HG02870 (cell line): ENCODE results near the gene LAIR1.
"Not testable (repeated sequence)": the region's sequence is repeated elsewhere in the genome, so short reads cannot be mapped to it uniquely, and the experiment has no call there.

Experiments used
- ATAC-seq: cut with Tn5 transposase; IDR thresholded peaks from one replicate; pipeline ENCODE4 v1.9.1; 2021; ENCODE audit warnings: mild to moderate bottlenecking, moderate library complexity; ENCODE audit not compliant: unreplicated experiment

Gene LAIR1

DNA sequence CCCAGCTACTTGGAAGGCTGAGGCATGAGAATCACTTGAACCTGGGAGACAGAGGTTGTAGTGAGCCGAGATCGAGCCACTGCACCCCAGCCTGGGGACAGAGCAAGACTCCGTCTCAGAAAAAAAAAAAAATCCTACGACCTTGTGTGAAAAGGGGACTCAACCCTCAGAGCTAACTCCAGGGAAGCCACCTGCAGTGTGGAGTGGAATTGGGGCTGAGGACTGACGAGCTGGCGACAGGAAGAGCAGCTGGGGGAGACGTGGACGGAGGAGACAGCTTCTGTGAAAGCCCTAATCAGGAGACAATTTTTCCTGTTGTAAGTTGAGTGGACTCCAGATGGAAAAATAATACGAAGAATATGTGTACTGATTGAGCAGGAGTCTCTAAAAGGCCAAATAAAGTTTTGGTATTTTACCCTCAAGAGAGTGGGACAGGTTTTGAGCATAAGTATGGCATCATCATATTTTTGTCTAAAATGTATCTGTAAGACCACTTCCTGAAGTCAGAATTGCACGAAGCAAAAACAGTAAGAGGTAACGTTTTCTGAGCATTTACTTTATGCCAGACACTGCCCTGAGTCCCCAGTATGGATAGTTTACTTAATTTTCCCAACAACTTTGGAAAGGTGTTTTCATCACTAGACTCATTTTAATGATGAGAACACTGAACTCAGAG, 12.0 kb upstream of the LAIR1 start:
- no peak for ATAC-seq

DNA sequence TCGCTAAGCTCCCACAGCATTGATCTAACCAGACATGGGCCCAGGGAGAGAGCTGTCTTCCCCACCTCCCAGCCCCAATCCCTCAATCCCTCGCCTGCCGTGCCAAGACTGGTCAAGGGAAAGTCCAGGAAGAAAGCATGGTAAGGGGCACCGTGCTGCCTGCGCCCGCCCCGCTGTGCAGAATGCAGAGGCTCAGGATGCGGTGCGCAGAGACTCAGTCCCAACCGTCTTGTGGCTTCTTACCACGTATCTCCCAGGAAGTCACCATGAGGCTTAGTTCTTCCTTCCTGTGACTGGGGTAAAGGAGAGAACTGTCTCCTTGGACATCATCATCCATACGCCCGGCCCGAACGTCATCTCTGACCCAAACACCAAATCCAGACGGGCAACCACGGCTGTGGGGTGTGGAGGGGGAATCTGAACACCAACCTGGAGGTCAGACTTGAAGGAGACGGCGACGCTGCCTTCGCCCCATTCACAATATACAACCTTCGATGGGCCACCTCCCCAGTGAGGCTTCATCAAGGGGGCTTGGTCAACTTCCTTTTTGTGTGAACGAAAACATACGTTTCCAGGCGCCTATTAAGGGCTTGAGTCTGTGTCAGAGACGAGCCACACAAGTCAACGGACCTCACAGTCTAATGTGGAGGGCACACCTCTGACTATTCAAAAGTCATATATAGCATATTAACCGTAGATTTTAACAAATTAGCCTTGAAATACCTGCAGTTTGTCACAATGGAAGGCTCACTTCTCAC, 10.6 kb upstream of the LAIR1 start:
- not testable (repeated sequence) for ATAC-seq

DNA sequence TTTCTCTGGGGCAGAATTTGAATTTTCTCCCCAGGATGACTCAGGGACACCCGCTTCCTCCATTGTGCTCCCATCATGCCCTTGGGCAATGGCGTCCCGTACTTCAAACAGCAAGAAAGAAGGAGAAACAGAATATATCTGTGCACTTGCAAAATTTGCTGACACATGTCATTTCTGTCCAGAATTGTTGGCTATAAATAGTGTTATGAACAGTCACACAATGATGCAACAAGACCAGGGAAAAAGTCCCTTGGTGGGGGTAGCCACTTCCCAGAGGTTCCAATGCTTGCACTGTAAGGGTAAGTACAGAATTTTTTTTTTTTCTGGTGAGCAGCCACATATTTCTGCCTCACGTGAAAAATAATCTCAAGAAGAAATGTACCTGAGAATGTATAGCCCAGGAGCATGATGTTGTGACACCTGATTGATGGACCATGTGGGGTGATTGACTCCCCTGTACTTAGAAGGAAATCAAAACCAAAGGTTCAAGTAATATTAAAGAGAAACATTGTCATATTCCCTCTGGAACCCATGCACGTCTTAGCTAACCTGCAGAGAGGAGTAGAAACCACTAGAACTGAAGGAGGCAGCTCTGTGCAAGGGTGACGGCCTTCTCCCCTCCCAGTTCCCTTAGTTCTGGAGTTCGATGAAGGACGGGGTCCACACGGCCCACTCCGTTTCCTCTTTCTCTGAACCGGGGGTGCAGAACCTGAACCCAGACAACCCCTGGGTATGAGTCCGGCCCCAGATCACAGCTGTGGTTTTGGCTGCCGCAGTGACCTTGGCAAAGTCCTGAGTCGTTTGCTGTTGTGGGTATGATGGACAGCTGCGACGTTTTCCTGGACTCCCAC, 9.3 kb upstream of the LAIR1 start:
- ATAC-seq, result no peak

DNA sequence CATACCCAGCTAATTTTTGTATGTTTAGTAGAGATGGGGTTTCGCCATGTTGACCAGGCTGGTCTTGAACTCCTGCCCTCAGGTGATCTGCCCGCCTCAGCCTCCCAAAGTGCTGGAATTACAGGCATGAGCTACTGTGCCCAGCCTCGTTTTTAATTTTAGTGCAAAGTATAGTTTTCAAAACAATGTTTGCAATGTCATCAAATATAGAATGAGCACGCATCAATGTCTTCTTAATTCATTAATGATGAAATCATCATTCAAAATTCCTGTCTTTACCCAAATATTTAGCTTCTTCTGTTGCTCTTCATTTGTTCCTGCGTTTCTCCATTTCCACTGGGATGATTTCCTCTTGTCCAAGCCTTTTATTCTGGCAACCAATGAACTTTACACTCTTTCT, 6.7 kb upstream of the LAIR1 start:
- not testable (repeated sequence) for ATAC-seq

DNA sequence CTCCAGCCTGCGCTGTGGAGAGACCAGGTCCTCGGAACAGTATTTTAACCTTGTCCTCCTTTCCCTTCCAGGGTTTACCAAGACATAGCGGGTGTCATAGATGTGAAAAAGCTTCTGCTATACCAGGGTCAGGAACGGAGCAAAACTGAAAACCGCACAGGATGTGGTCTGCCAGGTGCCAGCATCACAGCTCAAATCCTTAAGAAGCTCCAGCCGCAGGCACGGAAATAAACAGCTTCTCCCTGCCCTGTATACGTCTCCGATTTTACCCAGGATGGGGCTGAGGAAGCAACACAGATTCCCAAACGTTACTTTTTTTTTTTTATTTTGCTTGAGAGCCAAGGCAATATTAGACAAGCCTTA, 5.7 kb upstream of the LAIR1 start:
- not testable (repeated sequence) for ATAC-seq

DNA sequence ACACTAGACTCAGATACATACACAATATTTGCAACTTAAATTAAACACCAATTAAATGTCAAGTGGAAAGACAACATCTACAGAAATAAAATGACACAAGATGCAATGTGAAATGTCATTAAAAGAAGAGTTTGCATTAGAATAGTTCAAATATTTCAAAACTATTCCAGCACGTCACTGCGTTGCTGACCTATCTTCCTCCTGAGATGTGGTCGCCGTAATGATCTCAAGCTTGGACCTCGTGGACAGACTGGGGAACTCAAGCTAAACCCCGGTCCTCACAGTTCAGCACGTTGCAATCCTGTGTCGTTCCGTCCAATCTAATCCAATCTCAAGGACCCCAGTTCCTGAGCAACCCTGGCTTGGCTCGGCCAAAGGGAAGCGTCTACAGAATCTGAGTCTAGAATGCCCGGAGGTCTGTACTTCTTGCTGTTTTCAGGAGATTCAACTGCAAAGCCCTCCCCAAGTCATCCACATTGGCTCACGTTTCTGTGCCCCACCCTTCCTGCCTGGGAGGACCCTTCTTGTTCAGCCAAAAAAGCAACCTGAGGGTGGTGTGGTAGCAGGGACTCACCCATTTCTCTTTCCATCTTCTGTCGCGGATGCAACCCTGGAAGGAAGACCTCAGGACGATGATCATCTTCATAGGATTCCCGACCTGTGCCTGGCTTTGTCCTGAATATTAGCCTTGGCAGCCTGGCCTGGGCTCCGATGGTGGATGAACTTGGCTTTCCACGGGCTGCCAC, 5.1 kb upstream of the LAIR1 start:
- not testable (repeated sequence) for ATAC-seq

DNA sequence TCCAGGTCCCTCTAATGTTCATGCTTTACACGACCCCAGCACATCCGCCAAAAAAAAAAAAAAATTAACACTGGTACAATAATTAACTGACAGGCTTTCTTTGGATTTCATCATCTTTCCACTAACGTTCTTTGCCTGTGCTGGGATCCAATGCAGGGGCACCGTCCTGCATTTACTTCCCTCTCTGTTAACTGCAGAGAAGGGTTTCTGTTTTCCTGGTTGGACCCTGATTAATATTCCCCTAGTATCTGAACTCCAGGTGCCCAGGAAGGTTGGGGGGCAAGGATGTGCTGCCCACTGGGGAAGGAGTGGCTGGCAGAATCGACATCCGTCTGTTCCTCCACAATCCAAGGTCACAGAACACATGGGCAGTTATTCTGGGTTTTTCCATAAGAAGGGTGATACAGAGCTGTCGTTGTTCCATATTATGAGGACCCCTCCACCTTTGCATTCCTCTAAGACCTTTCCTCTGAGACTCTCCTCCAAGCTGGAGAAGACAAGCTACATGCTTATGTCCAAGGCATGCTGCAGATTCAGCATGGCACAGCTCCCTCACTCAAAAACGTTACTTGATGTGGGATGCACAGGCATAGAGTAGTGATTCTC, 4.5 kb upstream of the LAIR1 start:
- no peak for ATAC-seq

DNA sequence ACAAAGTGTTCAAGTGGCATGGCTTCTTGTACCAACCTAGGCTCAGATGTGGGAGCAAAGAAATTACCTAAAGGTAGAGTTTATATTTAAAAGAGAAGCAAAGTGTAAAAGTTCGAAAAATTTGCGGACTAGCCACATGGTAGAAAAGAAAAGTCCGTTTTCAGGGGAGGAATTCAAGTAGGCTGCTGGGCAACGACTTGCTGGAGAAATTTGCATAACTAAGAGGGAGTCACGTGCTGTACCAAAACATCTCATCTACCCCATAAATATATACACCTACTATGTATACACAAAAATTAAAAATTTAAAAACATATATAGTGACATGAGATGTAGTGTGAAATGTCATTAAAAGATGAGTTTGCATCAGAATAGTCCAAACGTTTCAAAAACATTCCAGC, 2.1 kb upstream of the LAIR1 start:
- no peak for ATAC-seq

DNA sequence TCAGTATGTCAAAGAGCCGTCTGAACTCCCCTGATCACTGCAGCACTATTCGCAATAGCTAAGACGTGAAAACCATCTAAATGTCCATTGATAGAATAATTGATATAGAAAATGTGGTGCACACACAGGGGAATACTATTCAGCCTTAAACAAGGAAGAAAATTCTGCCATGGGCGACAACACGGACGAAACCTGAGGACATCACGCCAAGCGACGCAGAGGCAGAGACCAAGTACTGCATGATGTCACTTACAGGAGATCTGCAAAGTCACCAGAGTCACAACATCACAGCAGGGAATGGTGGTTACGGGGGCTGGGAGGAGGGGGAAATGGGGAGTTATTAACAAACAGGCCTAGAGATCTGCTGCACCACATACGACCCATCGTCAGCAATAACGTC, 1.1 kb upstream of the LAIR1 start:
- ATAC-seq, result not testable (repeated sequence)

DNA sequence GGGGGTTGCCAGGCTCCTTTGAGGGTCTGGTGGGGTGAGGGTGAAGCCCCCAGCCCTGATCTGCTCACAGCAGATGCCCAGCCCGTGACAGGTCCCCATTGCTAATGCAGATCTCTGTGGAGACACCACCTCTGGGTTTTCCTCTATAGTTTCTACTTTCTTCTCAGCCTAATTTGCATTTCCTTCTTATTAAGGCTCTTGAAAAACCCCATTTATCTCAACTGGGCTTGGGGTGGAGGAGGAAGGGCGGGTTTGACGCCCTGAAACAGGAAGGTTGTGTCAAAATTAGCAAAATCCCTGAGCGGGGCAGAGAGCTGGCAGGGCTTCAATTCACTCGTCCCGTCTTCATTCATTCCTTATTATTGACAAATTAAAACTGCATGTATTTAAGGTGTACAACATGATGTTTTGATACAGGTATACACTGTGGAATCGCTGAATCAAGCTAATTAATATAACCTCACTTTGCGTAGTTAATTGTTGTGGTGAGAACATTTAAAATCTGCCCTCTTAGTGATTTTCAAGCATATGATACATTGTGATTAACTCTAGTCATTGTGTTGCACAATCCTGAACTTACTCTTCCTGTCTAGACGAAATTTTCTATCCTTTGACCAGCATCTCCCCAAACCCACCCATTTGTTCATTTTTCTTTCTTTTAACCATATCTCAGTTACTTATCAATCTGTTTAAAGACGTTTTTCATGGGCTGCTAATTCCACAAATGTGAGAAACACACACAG, 2.9 kb downstream of the LAIR1 start:
- not testable (repeated sequence) for ATAC-seq

DNA sequence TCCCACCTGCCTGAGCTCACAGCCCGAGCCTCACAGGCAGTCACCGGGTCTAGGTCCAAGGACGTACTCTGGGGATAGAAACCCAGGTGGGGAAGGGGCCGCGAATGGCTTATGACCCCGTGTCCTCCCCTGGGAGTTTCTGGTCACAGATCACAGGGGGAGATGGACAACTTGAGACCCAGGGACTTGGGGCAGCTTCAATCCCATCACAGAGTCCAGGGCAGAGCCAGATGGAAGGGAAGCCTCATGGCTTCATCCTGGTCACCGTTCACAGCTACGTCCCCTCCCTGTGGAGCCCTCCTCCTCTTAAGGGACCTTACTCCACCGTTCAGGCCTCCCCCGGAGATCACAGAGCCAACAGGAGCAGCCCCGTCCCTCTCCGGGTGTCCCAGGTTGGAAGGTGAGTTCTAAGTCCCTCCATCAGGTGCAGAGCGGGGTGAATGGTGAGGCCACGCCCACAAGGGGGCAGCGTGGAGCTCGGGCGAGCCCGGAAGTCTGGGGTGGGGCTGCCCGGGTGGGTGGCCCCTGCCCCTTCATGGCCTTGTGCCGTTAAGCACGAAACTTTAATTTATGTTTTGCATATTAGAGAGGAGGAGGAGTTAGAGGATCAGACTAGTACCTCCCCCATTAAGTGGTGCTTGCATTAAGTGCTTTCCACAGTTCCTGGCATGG, 5.4 kb downstream of the LAIR1 start:
- not testable (repeated sequence) for ATAC-seq

DNA sequence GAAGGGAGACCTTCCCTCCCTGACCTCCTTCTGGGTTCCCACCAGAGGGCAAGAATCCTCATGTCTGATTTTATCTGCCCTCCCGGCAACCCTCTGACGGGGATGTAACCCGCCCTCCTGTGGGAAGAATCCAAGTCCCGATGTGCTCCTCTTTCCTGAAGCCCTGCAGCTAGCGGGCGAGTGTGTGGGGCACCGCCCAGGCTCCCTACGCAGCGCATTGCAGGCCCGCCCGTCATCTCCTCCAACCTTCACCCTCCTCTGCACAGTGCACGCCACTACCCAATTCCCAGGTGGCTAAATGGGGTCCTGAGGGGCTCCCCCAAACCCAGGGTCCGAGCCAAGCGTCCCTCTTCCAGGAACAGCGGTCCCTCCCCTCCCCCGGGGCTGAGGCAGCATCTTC, 7.3 kb downstream of the LAIR1 start:
- no peak for ATAC-seq

DNA sequence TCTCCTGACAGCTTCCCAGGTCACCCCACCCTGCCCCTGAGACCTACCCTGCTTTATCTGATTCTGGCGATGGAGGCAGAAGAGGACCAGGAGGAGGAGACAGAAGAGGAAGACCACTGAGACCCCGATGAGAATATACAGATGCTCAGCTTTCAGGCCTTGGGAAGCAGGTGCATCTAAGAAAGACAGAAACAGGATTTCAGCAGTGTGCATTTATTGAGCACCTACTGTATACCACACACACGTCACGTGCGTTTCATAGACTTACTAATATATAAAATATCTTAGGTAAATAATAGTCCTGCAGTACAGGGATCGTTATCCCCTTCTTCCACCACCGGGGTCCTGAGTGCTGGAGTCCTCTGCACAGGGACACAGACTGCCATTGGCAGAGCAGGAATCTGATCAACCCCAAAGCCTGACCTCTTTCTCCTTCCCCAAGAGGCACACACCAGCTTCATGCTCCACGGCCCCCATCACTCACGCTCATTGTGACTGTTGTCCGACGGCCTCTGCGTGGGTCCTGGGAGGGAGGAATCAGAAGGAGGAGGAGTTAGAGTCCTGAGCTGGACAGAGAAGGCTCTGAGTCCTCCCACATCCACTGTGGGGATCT, 8.2 kb downstream of the LAIR1 start:
- ATAC-seq, result no peak

DNA sequence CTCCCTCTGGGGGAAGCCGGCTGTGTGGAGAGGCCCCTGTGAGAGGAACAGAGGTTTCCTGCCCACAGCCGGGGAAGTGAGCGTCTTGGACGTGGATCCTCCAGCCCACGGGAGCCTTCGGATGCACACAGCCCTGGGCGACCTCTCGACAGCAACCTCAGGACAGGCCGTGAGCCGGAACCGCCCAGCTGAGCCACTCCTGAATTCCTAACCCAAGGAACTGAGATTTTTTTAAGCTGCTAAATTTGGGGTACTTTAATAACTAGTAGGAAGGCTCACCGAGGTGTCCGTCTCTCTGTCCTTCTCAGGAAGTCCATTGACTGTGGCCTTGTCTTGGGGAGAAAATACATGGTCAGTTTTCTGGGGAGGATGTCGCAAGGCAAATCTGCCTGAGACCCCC, 9.1 kb downstream of the LAIR1 start:
- no peak for ATAC-seq

DNA sequence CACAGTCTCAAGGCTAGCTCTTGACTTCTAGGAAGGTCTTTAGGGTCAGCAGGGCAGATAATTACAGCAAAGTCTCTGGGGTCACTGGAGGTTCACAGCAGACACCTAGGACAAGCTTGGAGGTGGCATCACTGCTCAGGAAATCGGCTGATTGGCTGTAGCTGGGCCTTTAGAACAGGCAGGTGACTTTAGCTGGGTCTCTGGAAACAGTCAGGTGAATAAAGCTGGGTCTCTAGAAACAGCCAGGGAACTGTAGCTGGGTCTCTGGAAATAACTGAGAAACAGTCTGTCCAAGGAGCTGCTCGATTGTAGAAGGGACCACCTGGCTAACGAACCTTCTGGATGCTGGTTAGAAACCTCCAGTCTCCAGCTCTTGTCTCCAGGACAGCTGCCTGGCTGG, 10.0 kb downstream of the LAIR1 start:
- ATAC-seq, result no peak

DNA sequence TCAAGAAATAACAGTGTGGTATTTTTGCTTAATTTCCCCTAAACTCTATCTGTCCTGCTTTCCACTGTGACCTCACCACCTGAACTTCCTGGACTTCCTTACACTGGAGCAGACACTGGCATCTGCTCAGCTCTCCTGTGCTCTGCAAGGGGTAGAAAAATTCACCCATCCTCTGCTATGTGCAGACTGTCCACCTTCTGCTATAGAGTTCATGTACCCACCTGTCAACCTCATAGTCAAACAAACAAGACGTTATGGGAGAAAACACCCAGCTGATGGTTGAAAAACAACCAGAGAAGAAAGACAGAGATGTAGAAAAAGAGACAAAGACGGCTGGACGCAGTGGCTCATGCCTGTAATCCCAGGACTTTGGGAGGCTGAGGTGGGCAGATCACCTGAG, 12.2 kb downstream of the LAIR1 start:
- no peak for ATAC-seq

DNA sequence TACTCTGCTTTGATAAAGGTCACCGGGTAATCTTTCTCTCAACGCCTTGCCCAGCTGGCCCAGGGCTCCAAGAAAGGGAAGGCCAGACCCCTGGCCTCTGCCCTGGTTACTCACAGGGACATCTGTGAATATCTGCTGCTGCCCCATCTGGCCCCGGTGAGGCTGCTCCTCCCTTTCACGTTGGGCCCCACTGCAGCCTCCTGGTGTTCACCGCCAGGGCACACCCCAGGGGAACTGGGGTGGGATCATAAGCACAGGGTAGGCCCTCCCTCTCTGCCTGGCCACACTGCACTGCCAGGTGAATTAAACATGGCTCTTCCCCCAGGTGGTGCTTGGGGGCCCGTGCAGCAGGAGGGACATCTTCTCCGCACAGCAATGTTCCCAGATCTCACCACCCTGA, 12.7 kb downstream of the LAIR1 start:
- no peak for ATAC-seq

DNA sequence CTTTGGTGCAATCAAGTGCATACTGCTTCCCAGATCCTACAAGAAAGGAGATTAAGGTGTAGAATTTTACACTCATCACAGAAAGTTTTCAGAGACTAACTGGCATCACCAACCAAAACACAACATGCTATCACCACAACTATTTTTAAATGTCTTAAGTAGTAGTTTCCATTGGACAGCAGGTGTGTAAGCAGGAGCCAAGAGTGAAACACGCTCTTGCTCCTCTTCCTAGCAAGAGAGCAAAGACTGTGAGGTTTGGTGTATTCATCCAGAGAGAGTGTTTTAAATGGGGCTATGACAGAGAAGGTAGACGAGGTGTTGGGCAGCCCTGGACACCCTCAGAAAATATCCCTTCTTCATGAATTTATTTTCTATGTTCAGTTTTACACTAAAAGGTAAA, 13.3 kb downstream of the LAIR1 start:
- ATAC-seq, result no peak

DNA sequence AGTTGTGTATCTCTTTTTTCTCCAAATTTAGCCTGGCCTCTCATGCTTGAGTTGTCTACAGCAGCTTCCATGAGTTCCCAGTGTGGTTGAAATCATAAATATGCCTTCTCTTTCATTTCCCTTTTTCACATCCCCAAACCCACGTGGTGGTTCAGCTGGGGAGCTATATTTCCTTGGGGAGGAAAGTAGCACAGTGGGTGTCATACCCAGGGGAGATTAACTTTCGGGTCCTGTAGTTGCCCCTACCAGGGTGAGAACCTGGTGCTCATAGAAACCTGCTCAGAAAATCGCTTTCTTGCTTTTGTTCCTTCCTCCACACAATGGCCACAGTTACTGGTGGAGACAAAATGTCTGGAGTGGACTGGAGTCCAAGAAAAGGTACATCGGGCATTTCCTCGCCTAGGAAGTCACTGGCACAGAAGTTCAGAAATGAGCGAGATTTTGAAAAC, 18.8 kb downstream of the LAIR1 start:
- no peak for ATAC-seq
